GM12891 (cell line): ENCODE measurements around the gene TMEFF1.

Source experiments
- DNase-seq: peaks from one replicate; pipeline ENCODE4 v3.0.0; 2011; ENCODE audit warnings: low spot score; ENCODE audit not compliant: insufficient read length
- FAIRE-seq: peaks from 2 replicates; lab custom pipeline; 2011; peaks lifted over from hg19 to GRCh38; lab: Jason Lieb, UNC
- PAX5 ChIP-seq: IDR thresholded peaks from 2 replicates; pipeline ENCODE4 v1.6.1; 2011; ENCODE audit warnings: low read length, moderate library complexity, mild to moderate bottlenecking; ENCODE audit not compliant: insufficient read depth, severe bottlenecking
- POLR2A ChIP-seq: IDR thresholded peaks from 2 replicates; pipeline ENCODE4 v1.6.1; 2011; ENCODE audit warnings: low read depth, low read length, control low read depth
- POLR2AphosphoS5 ChIP-seq: IDR thresholded peaks from 2 replicates; pipeline ENCODE4 v1.6.1; 2011; ENCODE audit warnings: low read depth, low read length, control low read depth
- POU2F2 ChIP-seq: IDR thresholded peaks from 2 replicates; pipeline ENCODE4 v1.6.1; 2011; ENCODE audit warnings: low read depth, mild to moderate bottlenecking, control low read depth, low read length, moderate library complexity
- SPI1 ChIP-seq: IDR thresholded peaks from 2 replicates; pipeline ENCODE4 v1.6.1; 2011; ENCODE audit warnings: low read depth, low read length, control low read depth
- TAF1 ChIP-seq: IDR thresholded peaks from 2 replicates; pipeline ENCODE4 v1.6.1; 2011; ENCODE audit warnings: low read depth, low read length, control low read depth

TMEFF1 gene

DNA sequence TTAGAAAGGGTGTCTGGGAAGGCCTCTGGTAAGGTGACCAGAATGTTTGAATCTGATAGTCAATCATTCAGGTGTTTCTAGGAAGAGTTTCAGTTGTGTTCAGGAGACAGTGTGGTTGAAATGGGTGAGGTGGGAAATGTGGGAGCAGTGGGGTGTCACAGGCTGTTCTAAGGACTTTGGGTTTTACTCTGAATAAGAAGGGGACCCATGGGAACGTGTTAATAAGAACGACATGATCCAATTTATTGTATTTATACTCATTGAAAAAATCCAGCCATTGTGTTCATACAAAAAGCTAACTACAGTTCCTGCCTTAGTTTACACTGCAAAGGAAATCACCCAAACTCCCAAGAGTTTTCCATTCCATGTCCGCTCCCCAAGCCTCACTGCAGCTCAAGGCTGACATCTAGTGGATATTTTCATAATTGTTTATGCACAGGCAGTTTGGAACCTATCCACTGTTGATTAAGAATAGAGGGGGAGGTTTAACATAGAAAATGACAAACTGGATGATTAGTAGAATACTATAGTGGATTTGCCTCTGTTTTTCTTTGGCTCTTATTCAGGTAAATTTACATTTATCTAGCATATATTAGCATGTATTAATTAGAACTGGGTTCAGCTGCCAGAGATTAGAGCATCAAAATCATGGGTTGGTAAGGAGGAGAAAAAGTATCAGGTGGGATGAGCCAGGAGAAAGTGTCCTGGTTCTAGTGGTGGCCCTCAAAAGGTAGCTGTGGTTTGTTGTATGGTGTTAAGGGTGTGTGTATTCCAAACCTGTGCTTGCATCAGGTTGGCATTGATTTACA lies 122.6 kb downstream of the TMEFF1 start:
- TF ChIP-seq POLR2A (no peak), SPI1 (no peak), TAF1 (no peak), PAX5 (no peak), POU2F2 (no peak), POLR2AphosphoS5 (no peak)
- FAIRE-seq (peak; percentile 76), DNase-seq (no peak)

DNA sequence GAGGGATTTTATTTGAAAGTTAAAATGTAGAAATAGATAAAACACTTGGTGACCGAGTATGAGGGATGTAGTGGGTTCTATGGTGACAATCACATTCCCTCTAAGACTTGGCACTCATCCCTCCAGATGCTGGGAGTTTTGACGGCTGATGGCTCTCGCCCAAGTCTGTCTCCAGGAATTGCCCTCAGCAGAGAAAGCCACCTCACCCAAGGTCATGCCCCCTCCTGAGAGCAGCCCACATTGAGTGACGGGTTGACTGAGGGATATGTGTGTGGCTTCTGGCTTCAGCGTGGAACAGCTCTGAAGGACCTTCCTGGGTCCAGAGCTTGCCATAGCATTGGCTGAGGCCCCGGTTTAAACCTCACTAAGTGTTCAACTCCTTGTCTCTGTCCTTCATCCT lies 124.3 kb downstream of the TMEFF1 start:
- FAIRE-seq, result no peak
- TF ChIP-seq TAF1 (no peak), SPI1 (no peak), POLR2AphosphoS5 (no peak), PAX5 (no peak), POLR2A (no peak), POU2F2 (no peak)

GRCh38 chr9:100598641-100599145 lies 125.7 kb downstream of the TMEFF1 start:
- DNase-seq (peak; percentile 44), FAIRE-seq (peak; percentile 57)
- TF ChIP-seq PAX5 (no peak), POU2F2 (no peak), POLR2AphosphoS5 (no peak), TAF1 (no peak), POLR2A (no peak), SPI1 (no peak)

More for the DNA sequence above, 124.3 kb downstream of the TMEFF1 start:
- no peak for DNase-seq

- DNase-seq (no peak), FAIRE-seq (no peak)
- no peak for TF ChIP-seq POLR2A
- TF ChIP-seq TAF1, result no peak
- no peak for TF ChIP-seq PAX5
- TF ChIP-seq POLR2AphosphoS5, result no peak
- no peak for TF ChIP-seq SPI1
- no peak for TF ChIP-seq POU2F2
Observed at GRCh38 chr9:100600521-100601079, 127.7 kb downstream of the TMEFF1 start.

GRCh38 chr9:100601216-100601615 lies 128.3 kb downstream of the TMEFF1 start:
- peak; percentile 81 for FAIRE-seq
- no peak for DNase-seq
- TF ChIP-seq POLR2A, result no peak
- no peak for TF ChIP-seq POLR2AphosphoS5
- no peak for TF ChIP-seq POU2F2
- no peak for TF ChIP-seq PAX5
- TF ChIP-seq SPI1, result no peak
- TF ChIP-seq TAF1, result no peak

GRCh38 chr9:100602342-100602801 lies 129.4 kb downstream of the TMEFF1 start:
- TF ChIP-seq TAF1 (no peak), POLR2A (no peak), SPI1 (no peak), PAX5 (no peak), POU2F2 (no peak), POLR2AphosphoS5 (no peak)
- no peak for FAIRE-seq
- DNase-seq, result no peak

DNA sequence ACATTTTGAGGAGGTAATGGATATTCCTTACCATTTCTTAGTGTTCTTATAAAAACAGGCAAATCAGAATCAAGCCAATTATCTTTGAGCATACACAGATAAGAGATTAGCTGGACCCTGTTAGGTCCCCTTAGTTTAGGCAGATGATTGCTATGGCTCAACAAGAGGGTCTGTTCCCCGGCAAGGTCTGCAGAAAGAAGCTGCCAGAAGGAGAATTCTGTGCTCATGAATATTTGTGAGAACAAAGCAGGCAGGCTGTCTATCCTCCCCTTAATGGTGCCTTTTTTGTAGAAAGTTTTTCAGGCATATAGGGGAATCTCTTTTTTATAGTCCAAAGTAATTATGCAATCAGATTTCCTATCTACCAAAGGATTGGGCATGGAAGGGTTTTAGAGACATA lies 132.5 kb downstream of the TMEFF1 start:
- no peak for FAIRE-seq
- no peak for DNase-seq
- no peak for TF ChIP-seq POU2F2
- TF ChIP-seq TAF1, result no peak
- TF ChIP-seq PAX5, result no peak
- TF ChIP-seq POLR2AphosphoS5, result no peak
- no peak for TF ChIP-seq SPI1
- no peak for TF ChIP-seq POLR2A

- FAIRE-seq, result no peak
- no peak for DNase-seq
- TF ChIP-seq PAX5 (no peak), POLR2A (no peak), POU2F2 (no peak), TAF1 (no peak), POLR2AphosphoS5 (no peak), SPI1 (no peak)
Observed at GRCh38 chr9:100619194-100619593, 146.2 kb downstream of the TMEFF1 start.

DNA sequence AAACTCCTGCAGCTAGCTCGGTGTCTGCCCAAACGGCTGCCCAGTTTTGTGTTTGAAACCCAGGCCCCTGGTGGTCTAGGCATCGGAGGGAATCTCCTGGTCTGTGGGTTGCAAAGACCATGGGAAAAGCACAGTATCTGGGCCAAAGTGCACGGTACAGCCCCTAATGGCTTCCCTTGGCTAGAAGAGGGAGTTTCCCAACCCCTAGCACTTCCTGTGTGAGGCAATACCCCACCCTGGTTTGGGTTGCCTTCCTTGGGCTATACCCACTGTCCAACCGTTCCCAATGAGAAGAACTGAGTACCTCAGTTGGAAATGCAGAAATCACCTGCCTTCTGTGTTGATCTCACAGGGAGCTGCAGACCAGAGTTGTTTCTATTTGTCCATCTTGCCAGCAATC lies 146.7 kb downstream of the TMEFF1 start:
- DNase-seq (no peak), FAIRE-seq (no peak)
- no peak for TF ChIP-seq TAF1
- no peak for TF ChIP-seq PAX5
- no peak for TF ChIP-seq POU2F2
- no peak for TF ChIP-seq POLR2AphosphoS5
- TF ChIP-seq POLR2A, result no peak
- no peak for TF ChIP-seq SPI1

DNA sequence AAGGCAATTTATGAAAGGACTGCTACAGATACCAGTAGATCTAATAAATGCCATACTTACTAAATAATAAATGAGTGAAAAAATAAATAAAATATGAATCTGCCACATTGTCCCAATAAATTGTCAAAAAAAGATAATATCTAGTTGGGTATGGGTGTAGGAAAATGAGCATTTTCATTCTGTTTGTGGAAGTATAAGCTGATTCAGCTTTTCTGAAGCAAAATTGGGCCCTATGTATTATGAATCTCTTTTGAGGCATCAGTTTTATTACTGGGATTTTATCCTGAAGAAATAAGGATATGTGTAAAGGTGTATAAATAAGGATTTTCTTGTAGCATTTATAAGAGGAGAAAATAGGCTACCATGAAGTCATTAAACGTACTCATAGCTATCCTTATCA lies 151.0 kb downstream of the TMEFF1 start:
- no peak for DNase-seq
- no peak for FAIRE-seq
- TF ChIP-seq SPI1 (no peak), PAX5 (no peak), TAF1 (no peak)
